BJ (cell line): ENCODE measurements around the gene NOD1. TPM values are rescaled to one million over a fixed set of nuclear protein-coding genes. Genes with fewer than 3 reads are reported as not detected.
A peak's percentile ranks its signal among the peaks of the same experiment; 100 is the strongest.

Experiments used
- CTCF ChIA-PET: fragments of 350-600 bp; formaldehyde crosslinking; extraction: SDS; loops from one replicate; lab custom pipeline; 2021; ENCODE audit warnings: antibody characterized with exemption, inconsistent platforms; lab: Yijun Ruan, JAX
- POLR2A ChIA-PET: fragments of 300-600 bp; sonication (Branson Sonifier 250); formaldehyde crosslinking; extraction: SDS; loops from one replicate; lab custom pipeline; 2021; ENCODE audit warnings: antibody characterized with exemption; lab: Charles Lee
- DNase-seq: peaks from one replicate; pipeline ENCODE4 v3.0.0-alpha.2; 2011; ENCODE audit warnings: low read depth
- H3K27me3 ChIP-seq: 2 replicates; pipeline ENCODE4 v1.6.0; 2011; ENCODE audit warnings: low read length; ENCODE audit not compliant: control insufficient read depth, insufficient read depth
- H3K36me3 ChIP-seq: 2 replicates; pipeline ENCODE4 v1.5.1; 2011; ENCODE audit warnings: low read length; ENCODE audit not compliant: control insufficient read depth, insufficient read depth
- H3K4me3 ChIP-seq: 2 replicates; pipeline ENCODE4 v1.5.1; 2011; ENCODE audit warnings: low read depth, mild to moderate bottlenecking, control low read depth, low read length
- polyA plus RNA-seq: library from polyadenylated mRNA; depleted of rRNA; stranded (reverse); fragments of >200 nt; gene quantifications from 2 replicates; pipeline ENCODE4 v1.2.3, GENCODE V29; 2011
- TF ChIP-seq, protein P1 (sequence below): IDR thresholded peaks from 2 replicates; pipeline ENCODE4 v1.5.1; 2011; ENCODE audit warnings: low read depth, mild to moderate bottlenecking, control low read depth, inconsistent platforms, low read length, moderate library complexity; ENCODE audit not compliant: insufficient read depth

Gene NOD1
- polyA plus RNA-seq, 1 experiment, result 3.3 TPM

DNA sequence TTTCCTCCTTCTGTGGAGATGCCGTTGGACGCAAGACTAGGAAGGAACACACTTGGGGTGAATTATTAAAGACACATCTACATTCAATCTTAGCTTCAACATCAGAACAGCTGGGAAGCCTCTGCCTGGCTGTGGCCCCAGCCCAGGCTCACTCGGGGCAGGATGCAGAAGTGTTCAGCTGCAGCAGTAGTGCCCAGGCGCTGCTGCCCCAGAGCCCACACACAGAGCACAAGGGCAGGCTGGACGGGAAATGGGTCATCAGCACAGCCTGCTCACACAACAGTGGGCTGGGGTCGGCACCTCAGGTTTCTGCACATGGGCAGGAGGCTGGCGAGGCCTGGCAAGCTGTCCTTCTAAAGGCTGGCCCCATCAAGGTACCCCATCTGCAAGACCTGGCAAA lies 42.5 kb downstream of the NOD1 start:
- TF ChIP-seq, protein P1, sequence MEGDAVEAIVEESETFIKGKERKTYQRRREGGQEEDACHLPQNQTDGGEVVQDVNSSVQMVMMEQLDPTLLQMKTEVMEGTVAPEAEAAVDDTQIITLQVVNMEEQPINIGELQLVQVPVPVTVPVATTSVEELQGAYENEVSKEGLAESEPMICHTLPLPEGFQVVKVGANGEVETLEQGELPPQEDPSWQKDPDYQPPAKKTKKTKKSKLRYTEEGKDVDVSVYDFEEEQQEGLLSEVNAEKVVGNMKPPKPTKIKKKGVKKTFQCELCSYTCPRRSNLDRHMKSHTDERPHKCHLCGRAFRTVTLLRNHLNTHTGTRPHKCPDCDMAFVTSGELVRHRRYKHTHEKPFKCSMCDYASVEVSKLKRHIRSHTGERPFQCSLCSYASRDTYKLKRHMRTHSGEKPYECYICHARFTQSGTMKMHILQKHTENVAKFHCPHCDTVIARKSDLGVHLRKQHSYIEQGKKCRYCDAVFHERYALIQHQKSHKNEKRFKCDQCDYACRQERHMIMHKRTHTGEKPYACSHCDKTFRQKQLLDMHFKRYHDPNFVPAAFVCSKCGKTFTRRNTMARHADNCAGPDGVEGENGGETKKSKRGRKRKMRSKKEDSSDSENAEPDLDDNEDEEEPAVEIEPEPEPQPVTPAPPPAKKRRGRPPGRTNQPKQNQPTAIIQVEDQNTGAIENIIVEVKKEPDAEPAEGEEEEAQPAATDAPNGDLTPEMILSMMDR, result no peak
- ChIA-PET CTCF (no interaction called here), POLR2A (no interaction called here)
- DNase-seq, result no peak
- Histone ChIP-seq H3K4me3 (no peak overlapping the region), H3K27me3 (no peaks in the 10 kb centered on the region), H3K36me3 (peaks cover 4% of the 10 kb centered on the region; the same call in 1 of the 2 replicates)

DNA sequence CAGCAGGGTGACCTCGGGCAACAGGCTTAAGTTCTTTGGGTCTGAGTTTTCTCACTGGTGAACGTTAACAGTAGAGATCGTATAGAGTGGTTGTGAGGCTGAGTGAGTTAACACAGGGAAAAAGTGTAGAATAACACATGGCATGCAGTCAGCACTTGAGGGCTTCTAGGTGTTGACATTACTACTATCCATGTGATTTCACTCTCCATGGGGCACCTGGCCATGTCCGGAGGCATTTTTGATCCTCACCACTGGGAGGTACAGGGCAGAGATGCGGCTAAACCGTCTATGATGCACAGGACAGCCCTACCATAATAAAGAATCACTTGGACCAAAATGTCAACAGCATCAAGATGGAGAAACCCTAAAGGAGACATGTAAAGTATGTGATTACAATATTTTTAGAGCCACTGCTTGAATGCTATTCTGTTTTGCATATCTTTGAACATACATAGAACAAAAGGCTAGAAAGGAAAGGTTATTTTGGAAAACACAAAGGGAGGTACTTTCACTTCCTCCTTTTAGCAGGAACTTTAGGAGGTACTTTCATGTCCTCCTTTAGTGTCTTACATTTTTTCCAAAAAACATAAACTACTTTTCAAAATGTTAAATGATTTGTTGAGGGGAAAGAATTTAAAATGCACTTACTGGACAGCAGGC lies 44.3 kb downstream of the NOD1 start:
- ChIA-PET CTCF (no interaction called here), POLR2A (no interaction called here)
- Histone ChIP-seq H3K36me3 (peaks cover 4% of the 10 kb centered on the region; the same call in 1 of the 2 replicates), H3K27me3 (no peaks in the 10 kb centered on the region), H3K4me3 (no peak overlapping the region)
- TF ChIP-seq, protein P1, result no peak
- no peak for DNase-seq

DNA sequence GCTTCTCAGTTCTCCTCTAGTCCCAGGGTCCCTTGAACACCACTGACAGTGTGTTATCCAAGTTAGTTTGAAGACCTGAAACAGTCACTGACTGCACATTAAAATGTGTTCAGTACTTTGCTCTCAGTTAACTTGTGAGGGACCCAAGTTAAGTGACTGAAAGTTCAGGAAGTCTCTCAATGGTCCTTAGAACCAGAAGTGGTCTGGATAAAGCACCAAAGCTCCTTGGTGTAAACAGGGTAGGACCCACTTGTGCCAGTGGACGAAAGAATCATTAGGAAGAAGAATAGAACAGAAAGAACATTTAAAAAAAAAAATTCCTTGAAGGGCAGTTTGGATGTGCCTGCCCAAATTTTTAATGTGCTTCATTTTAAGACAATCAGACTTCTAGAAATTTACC lies 45.1 kb downstream of the NOD1 start:
- POLR2A ChIA-PET, result no interaction called here
- H3K27me3 ChIP-seq, result no peaks in the 10 kb centered on the region
- CTCF ChIA-PET, result no interaction called here
- TF ChIP-seq, protein P1, result no peak
- peaks cover 4% of the 10 kb centered on the region; the same call in 1 of the 2 replicates for H3K36me3 ChIP-seq
- no peak for DNase-seq
- H3K4me3 ChIP-seq, result no peak overlapping the region

DNA sequence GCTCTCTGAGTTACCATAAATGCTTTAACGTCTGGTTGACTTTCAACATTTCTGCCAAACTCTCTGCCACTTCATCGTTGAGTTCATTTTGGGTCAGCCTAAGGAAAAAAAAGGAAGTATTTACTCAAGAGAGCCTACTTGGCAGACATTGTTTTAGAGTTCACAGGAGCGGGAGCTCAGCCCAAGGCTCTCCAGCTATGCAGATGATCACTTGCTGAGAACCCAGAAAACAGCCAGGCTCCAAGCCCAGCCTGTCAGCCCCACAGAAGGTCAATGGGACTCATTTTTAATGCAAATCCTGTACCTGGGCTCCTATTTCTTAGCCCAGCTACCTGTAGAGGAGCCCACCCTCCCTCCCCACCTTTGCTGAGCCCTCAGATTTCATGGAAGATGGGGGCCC lies 45.5 kb downstream of the NOD1 start:
- POLR2A ChIA-PET, result no interaction called here
- Histone ChIP-seq H3K27me3 (no peaks in the 10 kb centered on the region), H3K36me3 (peaks cover 4% of the 10 kb centered on the region; the same call in 1 of the 2 replicates), H3K4me3 (no peak overlapping the region)
- CTCF ChIA-PET, result no interaction called here
- TF ChIP-seq, protein P1, result no peak
- DNase-seq, result peak; percentile 17

DNA sequence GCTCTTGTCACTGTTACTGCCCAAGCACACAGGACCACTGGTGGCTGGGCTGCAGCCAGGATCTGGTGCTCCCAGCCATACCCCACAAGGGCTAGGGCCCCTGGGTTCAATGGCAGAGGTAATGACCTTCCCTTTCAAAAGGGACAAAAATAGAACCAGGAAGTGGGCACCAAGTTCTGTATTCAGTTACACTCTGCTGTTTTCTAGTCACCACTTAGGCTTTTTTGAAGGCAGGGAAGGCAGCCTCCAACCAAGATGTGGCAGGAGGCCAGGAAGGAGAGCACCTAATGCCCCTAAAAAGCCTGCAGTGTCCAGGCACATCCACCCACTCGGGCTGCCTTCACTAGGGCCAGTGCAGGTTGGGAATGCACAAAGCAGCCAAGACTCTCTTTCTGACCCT lies 47.8 kb downstream of the NOD1 start:
- TF ChIP-seq, protein P1, result no peak
- DNase-seq, result no peak
- ChIA-PET CTCF (no interaction called here), POLR2A (no interaction called here)
- Histone ChIP-seq H3K4me3 (no peak overlapping the region), H3K27me3 (no peaks in the 10 kb centered on the region), H3K36me3 (peaks cover 1% of the 10 kb centered on the region; the same call in 1 of the 2 replicates)
